HL-60 (cell line): ENCODE measurements around the gene PRKCE.

Experiments
- GABPA ChIP-seq: IDR thresholded peaks from 2 replicates; pipeline ENCODE4 v1.6.1; 2012; ENCODE audit warnings: low read depth
- POLR2AphosphoS5 ChIP-seq: IDR thresholded peaks from 2 replicates; pipeline ENCODE4 v1.6.1; 2012; ENCODE audit warnings: low read depth
- SPI1 ChIP-seq: IDR thresholded peaks from 2 replicates; pipeline ENCODE4 v1.6.1; 2012; ENCODE audit warnings: low read depth, mild to moderate bottlenecking, borderline replicate concordance
- TF ChIP-seq, protein P1 (sequence below): IDR thresholded peaks from one replicate; pipeline ENCODE4 v1.5.1; 2011; ENCODE audit warnings: low read length, control low read depth, inconsistent platforms; ENCODE audit not compliant: insufficient read depth
- TF ChIP-seq, protein P2 (sequence below): IDR thresholded peaks from 2 replicates; pipeline ENCODE4 v1.6.1; 2012; ENCODE audit warnings: low read depth; ENCODE audit not compliant: insufficient replicate concordance

DNA sequence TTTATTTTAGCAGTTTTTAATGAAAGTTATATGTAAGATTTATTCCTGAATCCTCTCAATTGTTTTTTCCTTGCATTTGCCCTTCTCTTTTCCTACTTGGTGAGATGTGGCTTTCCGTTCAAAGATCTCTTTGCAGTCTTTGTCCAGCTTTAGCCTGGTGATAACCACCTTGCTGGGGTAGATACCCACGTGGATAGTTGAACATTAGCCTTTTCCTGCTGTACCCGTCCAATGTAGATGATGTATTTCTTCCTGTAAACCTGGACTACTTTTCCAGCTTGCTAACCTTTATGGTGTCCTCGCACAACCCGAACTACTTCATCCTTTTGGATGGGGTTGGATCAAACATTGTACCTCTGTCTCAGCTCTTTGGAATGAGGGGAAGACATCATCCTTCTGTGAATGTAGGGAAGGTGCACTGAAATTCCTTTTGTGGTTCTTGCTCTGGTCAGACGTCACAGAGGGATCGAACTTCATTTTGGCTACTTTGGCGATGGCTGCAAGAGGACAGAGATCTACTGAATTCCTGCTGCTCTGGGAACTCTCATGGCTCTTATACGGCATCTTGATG, 352.5 kb downstream of the PRKCE start:
- TF ChIP-seq, protein P1, sequence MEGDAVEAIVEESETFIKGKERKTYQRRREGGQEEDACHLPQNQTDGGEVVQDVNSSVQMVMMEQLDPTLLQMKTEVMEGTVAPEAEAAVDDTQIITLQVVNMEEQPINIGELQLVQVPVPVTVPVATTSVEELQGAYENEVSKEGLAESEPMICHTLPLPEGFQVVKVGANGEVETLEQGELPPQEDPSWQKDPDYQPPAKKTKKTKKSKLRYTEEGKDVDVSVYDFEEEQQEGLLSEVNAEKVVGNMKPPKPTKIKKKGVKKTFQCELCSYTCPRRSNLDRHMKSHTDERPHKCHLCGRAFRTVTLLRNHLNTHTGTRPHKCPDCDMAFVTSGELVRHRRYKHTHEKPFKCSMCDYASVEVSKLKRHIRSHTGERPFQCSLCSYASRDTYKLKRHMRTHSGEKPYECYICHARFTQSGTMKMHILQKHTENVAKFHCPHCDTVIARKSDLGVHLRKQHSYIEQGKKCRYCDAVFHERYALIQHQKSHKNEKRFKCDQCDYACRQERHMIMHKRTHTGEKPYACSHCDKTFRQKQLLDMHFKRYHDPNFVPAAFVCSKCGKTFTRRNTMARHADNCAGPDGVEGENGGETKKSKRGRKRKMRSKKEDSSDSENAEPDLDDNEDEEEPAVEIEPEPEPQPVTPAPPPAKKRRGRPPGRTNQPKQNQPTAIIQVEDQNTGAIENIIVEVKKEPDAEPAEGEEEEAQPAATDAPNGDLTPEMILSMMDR = no peak
- TF ChIP-seq POLR2AphosphoS5 (no peak), SPI1 (no peak), GABPA (no peak)
- TF ChIP-seq, protein P2, sequence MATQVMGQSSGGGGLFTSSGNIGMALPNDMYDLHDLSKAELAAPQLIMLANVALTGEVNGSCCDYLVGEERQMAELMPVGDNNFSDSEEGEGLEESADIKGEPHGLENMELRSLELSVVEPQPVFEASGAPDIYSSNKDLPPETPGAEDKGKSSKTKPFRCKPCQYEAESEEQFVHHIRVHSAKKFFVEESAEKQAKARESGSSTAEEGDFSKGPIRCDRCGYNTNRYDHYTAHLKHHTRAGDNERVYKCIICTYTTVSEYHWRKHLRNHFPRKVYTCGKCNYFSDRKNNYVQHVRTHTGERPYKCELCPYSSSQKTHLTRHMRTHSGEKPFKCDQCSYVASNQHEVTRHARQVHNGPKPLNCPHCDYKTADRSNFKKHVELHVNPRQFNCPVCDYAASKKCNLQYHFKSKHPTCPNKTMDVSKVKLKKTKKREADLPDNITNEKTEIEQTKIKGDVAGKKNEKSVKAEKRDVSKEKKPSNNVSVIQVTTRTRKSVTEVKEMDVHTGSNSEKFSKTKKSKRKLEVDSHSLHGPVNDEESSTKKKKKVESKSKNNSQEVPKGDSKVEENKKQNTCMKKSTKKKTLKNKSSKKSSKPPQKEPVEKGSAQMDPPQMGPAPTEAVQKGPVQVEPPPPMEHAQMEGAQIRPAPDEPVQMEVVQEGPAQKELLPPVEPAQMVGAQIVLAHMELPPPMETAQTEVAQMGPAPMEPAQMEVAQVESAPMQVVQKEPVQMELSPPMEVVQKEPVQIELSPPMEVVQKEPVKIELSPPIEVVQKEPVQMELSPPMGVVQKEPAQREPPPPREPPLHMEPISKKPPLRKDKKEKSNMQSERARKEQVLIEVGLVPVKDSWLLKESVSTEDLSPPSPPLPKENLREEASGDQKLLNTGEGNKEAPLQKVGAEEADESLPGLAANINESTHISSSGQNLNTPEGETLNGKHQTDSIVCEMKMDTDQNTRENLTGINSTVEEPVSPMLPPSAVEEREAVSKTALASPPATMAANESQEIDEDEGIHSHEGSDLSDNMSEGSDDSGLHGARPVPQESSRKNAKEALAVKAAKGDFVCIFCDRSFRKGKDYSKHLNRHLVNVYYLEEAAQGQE = no peak
